A549 (cell line): ENCODE data around the gene ATXN7L1. TPM values are rescaled to one million over a fixed set of nuclear protein-coding genes. Genes with fewer than 3 reads are reported as not detected.

Experiments
- ATAC-seq, 2 experiments: fragments of 200-7000 bp in 1 of 2; fragments of >200 bp in 1 of 2; cut with Nextera tagmentation in 1 of 2; cut with Tn5 transposase in 1 of 2; 3 replicates each; pipeline versions ENCODE4 v1.8.0 to v1.9.1; 2018 to 2020; ENCODE audit warnings: mild to moderate bottlenecking in 1 of 2, moderate library complexity in 1 of 2
- CTCF ChIA-PET: fragments of 300-600 bp; sonication (Branson Sonifier 250); formaldehyde crosslinking; extraction: SDS; loops from one replicate; lab custom pipeline; 2021; ENCODE audit warnings: antibody characterized with exemption, inconsistent platforms; lab: Yijun Ruan, JAX
- POLR2A ChIA-PET: fragments of 350-600 bp; formaldehyde crosslinking; extraction: SDS; loops from one replicate; lab custom pipeline; 2021; ENCODE audit warnings: antibody characterized with exemption, inconsistent platforms; lab: Yijun Ruan, JAX
- DNase-seq, 2 experiments: peaks; one replicate each; pipeline versions ENCODE4 v3.0.0 to v3.0.0-alpha.2; 2011 to 2016; ENCODE audit warnings: low read depth in 1 of 2, low spot score in 1 of 2
- FAIRE-seq: peaks from 2 replicates; lab custom pipeline; 2011; peaks lifted over from hg19 to GRCh38; lab: Jason Lieb, UNC
- H3K27ac ChIP-seq, 2 experiments: fragments of >200 bp; sonication (Bioruptor Twin); formaldehyde crosslinking; 3 replicates each; pipeline ENCODE4 v1.5.1; 2016 to 2017
- H3K4me1 ChIP-seq: fragments of >200 bp; sonication (Bioruptor Twin); formaldehyde crosslinking; 3 replicates; pipeline ENCODE4 v1.6.1; 2016
- H3K4me2 ChIP-seq: fragments of >200 bp; sonication (Bioruptor Twin); formaldehyde crosslinking; 3 replicates; pipeline ENCODE4 v1.6.1; 2016
- H3K4me3 ChIP-seq: fragments of >200 bp; sonication (Bioruptor Twin); formaldehyde crosslinking; 3 replicates; pipeline ENCODE4 v1.5.1; 2016
- H3K9me3 ChIP-seq: fragments of >200 bp; sonication (Bioruptor Twin); formaldehyde crosslinking; 3 replicates; pipeline ENCODE4 v1.6.1; 2016
- CBX8 ChIP-seq: fragments of 200-600 bp; sonication (generic); IDR thresholded peaks from 2 replicates; pipeline ENCODE4 v1.6.1; 2016
- CEBPB ChIP-seq, 2 experiments: fragments of >200 bp in 1 of 2; sonication (Bioruptor Twin) in 1 of 2; formaldehyde crosslinking in 1 of 2; IDR thresholded peaks; 2 replicates each; pipeline ENCODE4 v1.6.1; 2012 to 2016
- EHF ChIP-seq: fragments of 250-450 bp; sonication (Bioruptor Pico); IDR thresholded peaks from 2 replicates; pipeline ENCODE4 v1.5.0; 2020; ENCODE audit warnings: mild to moderate bottlenecking
- EHMT2 ChIP-seq: fragments of 200-600 bp; sonication (generic); IDR thresholded peaks from 2 replicates; pipeline ENCODE4 v1.6.1; 2016; ENCODE audit warnings: antibody characterized with exemption, low read depth, mild to moderate bottlenecking, moderate library complexity
- FOSB ChIP-seq: fragments of 250-450 bp; sonication (Bioruptor Pico); IDR thresholded peaks from 2 replicates; pipeline ENCODE4 v1.5.0; 2020; ENCODE audit warnings: mild to moderate bottlenecking, moderate library complexity
- GATA3 ChIP-seq: IDR thresholded peaks from 2 replicates; pipeline ENCODE4 v1.6.1; 2012; ENCODE audit warnings: borderline replicate concordance
- HEYL ChIP-seq: fragments of 250-450 bp; sonication (Bioruptor Pico); IDR thresholded peaks from 2 replicates; pipeline ENCODE4 v1.8.0; 2021; ENCODE audit warnings: mild to moderate bottlenecking, moderate library complexity
- JUN ChIP-seq, 2 experiments: fragments of >200 bp; sonication (Bioruptor Twin); formaldehyde crosslinking; IDR thresholded peaks; 2 replicates in 1 of 2; 3 replicates in 1 of 2; pipeline ENCODE4 v1.6.1; 2016 to 2017
- KDM5A ChIP-seq: fragments of 200-600 bp; sonication (generic); IDR thresholded peaks from 2 replicates; pipeline ENCODE4 v1.6.1; 2016; ENCODE audit warnings: antibody characterized with exemption, mild to moderate bottlenecking
- MAFK ChIP-seq: fragments of 450-650 bp; IDR thresholded peaks from 2 replicates; pipeline ENCODE4 v1.6.1; 2014; ENCODE audit not compliant: partially characterized antibody
- MAZ ChIP-seq: fragments of 150-350 bp; IDR thresholded peaks from 2 replicates; pipeline ENCODE4 v1.6.1; 2014; ENCODE audit warnings: antibody characterized with exemption, low read depth, low read length, borderline replicate concordance
- MYC ChIP-seq: IDR thresholded peaks from 2 replicates; pipeline ENCODE4 v1.6.1; 2012; ENCODE audit warnings: mild to moderate bottlenecking, inconsistent platforms, low read length, improper control_type of control experiment, borderline replicate concordance
- NFE2L2 ChIP-seq: fragments of 150-350 bp; conservative IDR thresholded peaks from 2 replicates; pipeline ENCODE4 v1.6.1; 2014; ENCODE audit warnings: low read length
- NR3C1 ChIP-seq: fragments of >200 bp; sonication (Bioruptor Twin); formaldehyde crosslinking; IDR thresholded peaks from 3 replicates; pipeline ENCODE4 v1.6.1; 2017
- POLR2AphosphoS2 ChIP-seq: conservative IDR thresholded peaks from 2 replicates; pipeline ENCODE4 v1.6.1; 2012; ENCODE audit warnings: low read length, improper control_type of control experiment, inconsistent platforms
- RARB ChIP-seq: fragments of 250-450 bp; sonication (Bioruptor Pico); IDR thresholded peaks from 2 replicates; pipeline ENCODE4 v1.8.0; 2021; ENCODE audit warnings: mild to moderate bottlenecking, moderate library complexity
- RCOR1 ChIP-seq: fragments of 150-350 bp; IDR thresholded peaks from 2 replicates; pipeline ENCODE4 v1.6.1; 2014; ENCODE audit warnings: antibody characterized with exemption, low read length, low read depth
- RNF2 ChIP-seq: fragments of 200-600 bp; sonication (generic); IDR thresholded peaks from 2 replicates; pipeline ENCODE4 v1.6.1; 2016; ENCODE audit warnings: low read depth, mild to moderate bottlenecking, antibody characterized with exemption, moderate library complexity, borderline replicate concordance
- TFCP2L1 ChIP-seq: fragments of 250-450 bp; sonication (Bioruptor Pico); IDR thresholded peaks from 2 replicates; pipeline ENCODE4 v1.5.0; 2021; ENCODE audit warnings: mild to moderate bottlenecking
- TP53 ChIP-seq: fragments of 250-450 bp; sonication (Bioruptor Pico); IDR thresholded peaks from 2 replicates; pipeline ENCODE4 v1.5.0; 2021; ENCODE audit warnings: mild to moderate bottlenecking, moderate library complexity
- ZFP36 ChIP-seq: fragments of 450-650 bp; IDR thresholded peaks from 2 replicates; pipeline ENCODE4 v1.6.1; 2014; ENCODE audit warnings: borderline replicate concordance; ENCODE audit not compliant: partially characterized antibody
- WGBS: methylation state at CpG from one replicate; pipeline ENCODE4 v1.1.6; 2017; ENCODE audit errors: missing lambda C conversion rate; 5-methylcytosine and 5-hydroxymethylcytosine counted together
- polyA plus RNA-seq, 4 experiments: library from polyadenylated mRNA; depleted of rRNA in 3 of 4; stranded (reverse); fragments of >200 nt; fragmentation: RNase III in 1 of 4; extraction: RNeasy Plus Mini Kit Qiagen cat#74134 plus additional on column Dnase treatment in 1 of 4; gene quantifications; 2 replicates in 3 of 4; 3 replicates in 1 of 4; pipeline ENCODE4 v1.2.3, GENCODE V29; 2011 to 2017
- TF ChIP-seq, protein P1 (sequence below): fragments of 150-350 bp; IDR thresholded peaks from 2 replicates; pipeline ENCODE4 v1.6.1; 2014; ENCODE audit warnings: low read depth, mild to moderate bottlenecking, low read length
- TF ChIP-seq, protein P2 (sequence below): fragments of 450-650 bp; IDR thresholded peaks from 2 replicates; pipeline ENCODE4 v1.6.1; 2014; ENCODE audit warnings: antibody characterized with exemption
- TF ChIP-seq, protein P3 (sequence below): fragments of >200 bp; sonication (Bioruptor Twin); formaldehyde crosslinking; IDR thresholded peaks from 3 replicates; pipeline ENCODE4 v1.6.1; 2016

The ATXN7L1 gene
- polyA plus RNA-seq, 2 of the 4 experiments (the other 2 are of a cell fraction), result 4.5 to 5.7 TPM

DNA sequence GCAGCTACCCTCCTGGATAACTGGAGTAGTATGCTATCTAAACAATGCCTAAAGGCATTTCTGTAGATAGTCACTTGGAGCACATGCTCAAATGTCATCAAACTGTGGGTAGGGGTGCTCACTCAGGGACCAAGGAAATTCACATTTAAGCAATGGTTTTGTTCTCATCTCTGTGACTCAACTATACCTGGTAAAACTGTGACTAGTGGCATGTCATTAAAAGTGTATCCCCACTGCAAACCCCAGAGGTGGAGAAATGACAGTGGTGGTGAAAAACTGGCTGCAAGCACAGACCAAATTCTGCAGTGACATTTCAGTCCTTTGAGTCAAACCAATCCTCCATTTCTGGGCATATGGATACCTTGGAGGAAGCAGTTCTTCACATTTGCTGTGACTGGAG is 160.9 kb downstream of the ATXN7L1 start:
- TF ChIP-seq, protein P1, sequence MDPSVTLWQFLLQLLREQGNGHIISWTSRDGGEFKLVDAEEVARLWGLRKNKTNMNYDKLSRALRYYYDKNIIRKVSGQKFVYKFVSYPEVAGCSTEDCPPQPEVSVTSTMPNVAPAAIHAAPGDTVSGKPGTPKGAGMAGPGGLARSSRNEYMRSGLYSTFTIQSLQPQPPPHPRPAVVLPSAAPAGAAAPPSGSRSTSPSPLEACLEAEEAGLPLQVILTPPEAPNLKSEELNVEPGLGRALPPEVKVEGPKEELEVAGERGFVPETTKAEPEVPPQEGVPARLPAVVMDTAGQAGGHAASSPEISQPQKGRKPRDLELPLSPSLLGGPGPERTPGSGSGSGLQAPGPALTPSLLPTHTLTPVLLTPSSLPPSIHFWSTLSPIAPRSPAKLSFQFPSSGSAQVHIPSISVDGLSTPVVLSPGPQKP, result no peak
- TF ChIP-seq RCOR1 (no peak), GATA3 (no peak), MAZ (no peak), TP53 (no peak), FOSB (CRISPR knock-in tag) (no peak), NR3C1 (no peak), CEBPB (IDR thresholded peaks at IDR 0.05) (no peak), KDM5A (no peak), ZFP36 (no peak), POLR2AphosphoS2 (no peak), RARB (no peak), MAFK (no peak), JUN (IDR thresholded peaks at IDR 0.05) (no peak), MYC (no peak), CBX8 (no peak), EHMT2 (no peak), EHF (CRISPR knock-in tag) (no peak)
- Histone ChIP-seq H3K4me2 (no peak overlapping the region), H3K27ac (no peak overlapping the region), H3K9me3 (peaks cover 30% of the 10 kb centered on the region), H3K4me3 (no peak overlapping the region), H3K4me1 (no peaks in the 10 kb centered on the region)
- FAIRE-seq (no peak), DNase-seq (no peak), ATAC-seq (no peak)
- ChIA-PET POLR2A (no interaction called here), CTCF (interaction anchor here (0.9 to 1.4 kb wide), 3 partner anchors 45 to 162 kb away, joined by 3 read pairs; no protein-coding TSS in a partner anchor)

DNA sequence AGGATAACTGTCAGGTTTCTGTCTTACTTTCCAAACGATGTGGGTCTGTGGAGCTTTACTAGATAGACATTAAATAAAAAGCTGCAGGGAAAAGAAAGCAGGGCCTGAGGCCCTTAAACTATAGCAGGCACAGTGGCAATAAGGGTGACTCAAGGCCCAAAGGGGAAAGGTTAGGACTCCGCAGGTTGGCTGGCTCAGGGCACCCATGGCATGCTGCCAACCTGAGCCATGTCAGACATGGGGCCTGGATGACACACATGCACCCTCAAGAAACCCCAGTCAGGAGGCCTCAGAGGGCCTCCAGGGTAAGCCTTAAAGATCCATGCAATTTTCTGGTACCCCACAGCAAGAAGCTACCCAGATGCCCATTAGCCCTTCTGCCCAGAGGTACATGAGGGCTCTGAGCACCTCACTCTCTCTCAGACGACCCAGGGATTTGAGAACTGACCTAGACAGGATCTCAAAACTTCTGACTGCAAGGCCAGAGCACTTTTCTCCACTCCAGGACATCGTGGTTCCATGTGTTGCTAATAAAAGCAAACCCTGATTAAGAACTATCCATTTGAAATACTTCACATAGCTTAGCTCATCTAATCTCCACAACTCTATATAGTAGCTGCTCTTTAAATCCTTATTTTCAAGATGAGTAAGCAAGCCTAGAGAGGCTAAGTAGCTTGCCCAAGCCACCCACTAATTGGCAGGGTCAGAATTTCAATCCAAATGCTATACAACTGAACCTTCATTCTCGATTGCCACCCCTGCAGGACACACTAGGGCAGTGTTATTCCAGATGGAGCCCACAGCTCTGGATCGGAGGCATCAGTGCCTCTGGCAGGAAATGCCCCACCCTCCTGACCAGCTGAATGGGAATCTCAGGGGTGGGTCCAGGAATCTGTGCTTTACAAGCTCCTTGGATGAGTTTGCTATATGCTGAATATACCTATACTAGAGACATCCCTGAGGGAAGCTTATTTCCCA is 162.6 kb downstream of the ATXN7L1 start:
- TF ChIP-seq, protein P2, sequence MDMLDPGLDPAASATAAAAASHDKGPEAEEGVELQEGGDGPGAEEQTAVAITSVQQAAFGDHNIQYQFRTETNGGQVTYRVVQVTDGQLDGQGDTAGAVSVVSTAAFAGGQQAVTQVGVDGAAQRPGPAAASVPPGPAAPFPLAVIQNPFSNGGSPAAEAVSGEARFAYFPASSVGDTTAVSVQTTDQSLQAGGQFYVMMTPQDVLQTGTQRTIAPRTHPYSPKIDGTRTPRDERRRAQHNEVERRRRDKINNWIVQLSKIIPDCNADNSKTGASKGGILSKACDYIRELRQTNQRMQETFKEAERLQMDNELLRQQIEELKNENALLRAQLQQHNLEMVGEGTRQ, result no peak
- TF ChIP-seq HEYL (CRISPR knock-in tag) (no peak), NFE2L2 (no peak), TFCP2L1 (CRISPR knock-in tag) (no peak), ZFP36 (no peak), RNF2 (no peak)
- TF ChIP-seq, protein P3, sequence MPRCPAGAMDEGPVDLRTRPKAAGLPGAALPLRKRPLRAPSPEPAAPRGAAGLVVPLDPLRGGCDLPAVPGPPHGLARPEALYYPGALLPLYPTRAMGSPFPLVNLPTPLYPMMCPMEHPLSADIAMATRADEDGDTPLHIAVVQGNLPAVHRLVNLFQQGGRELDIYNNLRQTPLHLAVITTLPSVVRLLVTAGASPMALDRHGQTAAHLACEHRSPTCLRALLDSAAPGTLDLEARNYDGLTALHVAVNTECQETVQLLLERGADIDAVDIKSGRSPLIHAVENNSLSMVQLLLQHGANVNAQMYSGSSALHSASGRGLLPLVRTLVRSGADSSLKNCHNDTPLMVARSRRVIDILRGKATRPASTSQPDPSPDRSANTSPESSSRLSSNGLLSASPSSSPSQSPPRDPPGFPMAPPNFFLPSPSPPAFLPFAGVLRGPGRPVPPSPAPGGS, result no peak
- ATAC-seq (no peak), FAIRE-seq (no peak), DNase-seq (no peak)
- ChIA-PET CTCF (interaction anchor here (0.6 to 1.1 kb wide), 4 partner anchors 13 to 343 kb away, joined by 3 to 4 read pairs (median 3); no protein-coding TSS in a partner anchor), POLR2A (no interaction called here)
- WGBS, result 43% methylated on average over 6 of the region's 6 CpGs
- H3K9me3 ChIP-seq, result peaks cover 30% of the 10 kb centered on the region
- H3K4me1 ChIP-seq, result no peaks in the 10 kb centered on the region
- H3K4me2 ChIP-seq, result no peak overlapping the region
- no peak overlapping the region for H3K27ac ChIP-seq
- H3K4me3 ChIP-seq, result no peak overlapping the region
